ENCODE measurements around the gene CLMP. TPM values are rescaled to one million over a fixed set of nuclear protein-coding genes. Genes with fewer than 3 reads are reported as not detected.

The CLMP gene
- total and polyA plus RNA-seq, 2 experiments from 2014 or later = 7.1 to 18.4 TPM

GRCh38 chr11:123219066-123219690 is 24.1 kb upstream of the CLMP start (continued):
- TF ChIP-seq REST (IDR thresholded peaks at IDR 0.05; ENCODE audit: unreplicated experiment) = no peak
- TF ChIP-seq STAT1 (IDR thresholded peaks at IDR 0.05; ENCODE audit: unreplicated experiment) = no peak
- TF ChIP-seq CTCF (conservative IDR thresholded peaks at IDR 0.05; ENCODE audit: low read depth in 2 of 2) = no peak

DNA sequence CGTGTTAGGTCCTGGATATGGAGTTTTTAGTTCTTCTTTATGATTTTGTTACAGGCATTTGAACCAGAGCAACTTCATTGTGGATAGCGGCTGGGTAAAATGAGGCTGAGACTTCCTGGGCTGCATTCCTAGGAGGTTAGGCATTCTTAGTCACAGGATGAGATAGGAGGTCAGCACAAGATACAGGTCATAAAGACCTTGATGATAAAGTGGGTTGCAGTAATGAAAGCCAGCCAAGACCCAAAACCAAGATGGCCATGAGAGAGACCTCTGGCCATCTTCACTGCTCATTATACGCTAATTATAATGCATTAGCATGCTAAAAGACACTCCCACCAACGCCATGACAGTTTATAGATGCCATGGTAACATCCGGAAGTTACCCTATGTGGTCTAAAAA is 23.4 kb upstream of the CLMP start:
- Histone ChIP-seq H3K4me2 (peak overlapping the region; percentile 14; the same call in 1 of the 2 replicates), H2AFZ (peak overlapping the region; percentile 1; the same call in 1 of the 2 replicates)
- peak overlapping the region; percentile 26; the same call in 1 of the 2 replicates for H3K27ac Mint-ChIP-seq

More for the DNA sequence above, 23.4 kb upstream of the CLMP start:
- Mint-ChIP-seq H3K4me3 (no peak overlapping the region), H3K27me3 (ENCODE audit: insufficient read depth, low read depth, poor library complexity) (peaks cover 16% of the 10 kb centered on the region), H3K4me1 (peaks cover 26% of the 10 kb centered on the region), H3K36me3 (ENCODE audit: low read depth) (peaks cover 8% of the 10 kb centered on the region; the same call in 1 of the 3 replicates), H3K9me3 (peaks cover 2% of the 10 kb centered on the region; the same call in 1 of the 3 replicates)
- Histone ChIP-seq H3K27ac (ENCODE audit: low read depth) (peak overlapping the region; percentile 82), H4K20me1 (replicated peaks; ENCODE audit: insufficient read depth) (no peaks in the 10 kb centered on the region), H3K4me3 (no peak overlapping the region), H3K9me2 (ENCODE audit: insufficient read depth) (no peaks in the 10 kb centered on the region), H3F3A (replicated peaks; ENCODE audit: low read depth) (peaks cover 5% of the 10 kb centered on the region; the same call in 1 of the 2 replicates), H3K27me3 (ENCODE audit: insufficient read depth) (no peaks in the 10 kb centered on the region), H3K4me1 (ENCODE audit: insufficient read depth) (peaks cover 28% of the 10 kb centered on the region), H3K79me2 (replicated peaks; ENCODE audit: insufficient read depth) (no peaks in the 10 kb centered on the region), H3K36me3 (ENCODE audit: insufficient read depth) (no peaks in the 10 kb centered on the region)
- no peak for TF ChIP-seq CREB1 (CRISPR knock-in tag; IDR thresholded peaks at IDR 0.05; ENCODE audit: low read depth)
- no peak for TF ChIP-seq ZNF331 (CRISPR knock-in tag; IDR thresholded peaks at IDR 0.05; ENCODE audit: low read depth)
- no peak for TF ChIP-seq EZH2phosphoT487 (IDR thresholded peaks at IDR 0.05; ENCODE audit: unreplicated experiment)
- no peak for TF ChIP-seq POLR2AphosphoS5 (IDR thresholded peaks at IDR 0.05; ENCODE audit: low read depth)
- no peak for TF ChIP-seq ETS1 (IDR thresholded peaks at IDR 0.05)
- TF ChIP-seq ZNF114 (CRISPR knock-in tag; IDR thresholded peaks at IDR 0.05) = no peak
- no peak for TF ChIP-seq NANOG (IDR thresholded peaks at IDR 0.05; ENCODE audit: borderline replicate concordance)
- no peak for TF ChIP-seq ZNF462 (CRISPR knock-in tag; IDR thresholded peaks at IDR 0.05)
- ATAC-seq (no peak), DNase-seq (ENCODE audit: low spot score) (peak; percentile 54)
